Rectal smooth muscle tissue (tissue), 1 donor: ENCODE data around the gene CASZ1.

Experiments used
- H3K27ac ChIP-seq: one replicate; pipeline ENCODE4 v1.7.0; 2013; ENCODE audit warnings: low read depth, low read length, inconsistent platforms
- H3K27me3 ChIP-seq: one replicate; pipeline ENCODE4 v1.7.0; 2013; ENCODE audit warnings: low read length; ENCODE audit not compliant: control insufficient read depth, insufficient read depth
- H3K36me3 ChIP-seq: one replicate; pipeline ENCODE4 v1.7.0; 2013; ENCODE audit warnings: low read length; ENCODE audit not compliant: control insufficient read depth, insufficient read depth
- H3K4me1 ChIP-seq: one replicate; pipeline ENCODE4 v1.7.0; 2013; ENCODE audit warnings: low read length; ENCODE audit not compliant: control insufficient read depth, insufficient read depth
- H3K4me3 ChIP-seq: one replicate; pipeline ENCODE4 v1.7.0; 2013; ENCODE audit warnings: low read length
- H3K9ac ChIP-seq: one replicate; pipeline ENCODE4 v1.7.0; 2013; ENCODE audit warnings: low read length

CASZ1 gene

GRCh38 chr1:10730985-10731384 is 65.5 kb downstream of the CASZ1 start:
- Histone ChIP-seq H3K4me3 (no peak overlapping the region), H3K27ac (no peak overlapping the region), H3K4me1 (peaks cover 24% of the 10 kb centered on the region), H3K36me3 (no peaks in the 10 kb centered on the region), H3K27me3 (no peaks in the 10 kb centered on the region), H3K9ac (no peak overlapping the region)

- no peaks in the 10 kb centered on the region for H3K36me3 ChIP-seq
- no peak overlapping the region for H3K4me3 ChIP-seq
- H3K27me3 ChIP-seq = no peaks in the 10 kb centered on the region
- H3K9ac ChIP-seq = no peak overlapping the region
- no peak overlapping the region for H3K27ac ChIP-seq
- H3K4me1 ChIP-seq = peaks cover 34% of the 10 kb centered on the region
Observed at GRCh38 chr1:10728595-10729410, 67.6 kb downstream of the CASZ1 start.

GRCh38 chr1:10727751-10728232 is 68.7 kb downstream of the CASZ1 start:
- Histone ChIP-seq H3K9ac (no peak overlapping the region), H3K36me3 (no peaks in the 10 kb centered on the region), H3K27ac (peak overlapping the region; percentile 45), H3K27me3 (no peaks in the 10 kb centered on the region), H3K4me3 (no peak overlapping the region), H3K4me1 (peaks cover 38% of the 10 kb centered on the region)

GRCh38 chr1:10726355-10726754 is 70.1 kb downstream of the CASZ1 start:
- H3K4me1 ChIP-seq = peaks cover 38% of the 10 kb centered on the region
- H3K27ac ChIP-seq = peak overlapping the region; percentile 51
- no peak overlapping the region for H3K4me3 ChIP-seq
- H3K9ac ChIP-seq = no peak overlapping the region
- no peaks in the 10 kb centered on the region for H3K36me3 ChIP-seq
- H3K27me3 ChIP-seq = no peaks in the 10 kb centered on the region

GRCh38 chr1:10724948-10725847 is 71.2 kb downstream of the CASZ1 start:
- Histone ChIP-seq H3K36me3 (no peaks in the 10 kb centered on the region), H3K27me3 (no peaks in the 10 kb centered on the region), H3K27ac (peak overlapping the region; percentile 62), H3K4me1 (peaks cover 38% of the 10 kb centered on the region), H3K9ac (no peak overlapping the region), H3K4me3 (peak overlapping the region; percentile 27)

GRCh38 chr1:10724511-10724910 is 71.9 kb downstream of the CASZ1 start:
- H3K9ac ChIP-seq = no peak overlapping the region
- H3K4me1 ChIP-seq = peaks cover 38% of the 10 kb centered on the region
- no peaks in the 10 kb centered on the region for H3K27me3 ChIP-seq
- no peak overlapping the region for H3K4me3 ChIP-seq
- H3K36me3 ChIP-seq = no peaks in the 10 kb centered on the region
- peak overlapping the region; percentile 62 for H3K27ac ChIP-seq

GRCh38 chr1:10724052-10724494 is 72.4 kb downstream of the CASZ1 start:
- H3K27ac ChIP-seq = peak overlapping the region; percentile 62
- no peak overlapping the region for H3K4me3 ChIP-seq
- no peaks in the 10 kb centered on the region for H3K27me3 ChIP-seq
- peaks cover 38% of the 10 kb centered on the region for H3K4me1 ChIP-seq
- H3K9ac ChIP-seq = no peak overlapping the region
- H3K36me3 ChIP-seq = no peaks in the 10 kb centered on the region

GRCh38 chr1:10723317-10723716 is 73.1 kb downstream of the CASZ1 start:
- Histone ChIP-seq H3K4me3 (no peak overlapping the region), H3K4me1 (peaks cover 38% of the 10 kb centered on the region), H3K9ac (no peak overlapping the region), H3K36me3 (no peaks in the 10 kb centered on the region), H3K27ac (peak overlapping the region; percentile 33), H3K27me3 (no peaks in the 10 kb centered on the region)

GRCh38 chr1:10722803-10723202 is 73.6 kb downstream of the CASZ1 start:
- Histone ChIP-seq H3K27me3 (no peaks in the 10 kb centered on the region), H3K4me3 (no peak overlapping the region), H3K27ac (no peak overlapping the region), H3K36me3 (no peaks in the 10 kb centered on the region), H3K9ac (no peak overlapping the region), H3K4me1 (peaks cover 36% of the 10 kb centered on the region)

GRCh38 chr1:10721381-10722321 is 74.8 kb downstream of the CASZ1 start:
- Histone ChIP-seq H3K9ac (no peak overlapping the region), H3K4me1 (peaks cover 25% of the 10 kb centered on the region), H3K27ac (no peak overlapping the region)

GRCh38 chr1:10720635-10721034 is 75.8 kb downstream of the CASZ1 start:
- Histone ChIP-seq H3K9ac (no peak overlapping the region), H3K27me3 (no peaks in the 10 kb centered on the region), H3K4me1 (peaks cover 15% of the 10 kb centered on the region), H3K27ac (no peak overlapping the region), H3K4me3 (no peak overlapping the region), H3K36me3 (no peaks in the 10 kb centered on the region)

More at GRCh38 chr1:10721381-10722321, 74.8 kb downstream of the CASZ1 start:
- Histone ChIP-seq H3K36me3 (no peaks in the 10 kb centered on the region), H3K27me3 (no peaks in the 10 kb centered on the region), H3K4me3 (no peak overlapping the region)
